ENCODE results near the gene ZNG1C.
"Not testable (repeated sequence)": the region's sequence is repeated elsewhere in the genome, so short reads cannot be mapped to it uniquely, and the experiment has no call there.

The ZNG1C gene

DNA sequence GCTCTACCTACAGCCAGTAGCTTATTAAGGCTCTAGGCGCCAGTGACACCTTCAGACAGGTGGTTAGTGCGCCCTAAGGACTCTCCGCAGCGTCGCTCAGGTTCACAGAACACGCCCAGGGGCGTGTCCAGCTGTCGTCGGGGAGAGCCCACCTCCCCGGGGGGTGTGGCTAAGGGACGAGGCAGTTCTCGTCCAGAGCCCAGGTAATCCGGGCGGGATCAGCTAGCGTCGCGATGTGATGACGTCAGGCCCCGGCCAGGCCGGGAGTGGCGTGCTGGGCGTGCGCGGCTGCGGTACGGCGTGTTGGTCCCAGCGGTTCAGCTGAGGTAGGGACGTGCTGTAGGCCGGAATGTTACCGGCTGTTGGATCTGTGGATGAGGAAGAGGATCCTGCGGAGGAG, at the start of gene ZNG1C:
ZNG1C (plus strand) TSS at position 301 of the 400 bp plus-strand sequence; CDS start at position 350, 49 bp downstream.
- DNase-seq (ENCODE audit: low spot score): not testable (repeated sequence)

DNA sequence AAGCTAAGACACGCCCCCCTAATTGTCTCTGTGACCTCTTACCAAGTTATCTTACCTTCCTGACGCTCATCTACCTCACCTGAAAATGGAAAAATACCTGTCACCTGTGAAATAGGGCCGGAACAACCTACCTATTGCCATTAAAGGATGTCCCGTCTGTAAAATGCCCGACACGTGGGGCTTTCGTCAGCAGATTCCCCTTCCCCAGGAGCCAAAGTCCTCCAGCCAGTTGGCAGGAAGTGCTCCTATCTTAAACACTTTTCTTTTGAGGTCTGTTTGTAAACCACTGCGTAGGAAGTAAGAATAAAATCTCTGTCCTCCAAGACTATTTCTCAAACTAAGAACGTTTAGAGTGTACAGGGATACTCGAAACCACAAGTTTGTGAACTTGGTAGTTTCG, 654 bp downstream of the ZNG1C start:
- not testable (repeated sequence) for DNase-seq (ENCODE audit: low spot score)

DNA sequence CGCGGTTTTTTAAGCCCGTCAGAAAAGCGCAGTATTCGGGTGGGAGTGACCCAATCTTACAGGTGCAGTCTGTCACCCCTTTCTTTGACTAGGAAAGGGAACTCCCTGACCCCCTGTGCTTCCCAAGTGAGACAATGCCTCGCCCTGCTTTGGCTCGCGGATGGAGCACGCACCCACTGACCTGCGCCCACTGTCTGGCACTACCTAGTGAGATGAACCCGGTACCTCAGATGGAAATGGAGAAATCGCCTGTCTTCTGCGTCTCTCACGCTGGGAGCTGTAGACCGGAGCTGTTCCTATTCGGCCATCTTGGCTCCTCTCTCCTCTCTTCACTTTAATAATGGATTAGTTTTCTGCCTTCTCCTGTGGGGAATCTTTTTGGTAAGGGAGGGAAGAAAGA, 39.3 kb downstream of the ZNG1C start:
- DNase-seq (ENCODE audit: low spot score): not testable (repeated sequence)

DNA sequence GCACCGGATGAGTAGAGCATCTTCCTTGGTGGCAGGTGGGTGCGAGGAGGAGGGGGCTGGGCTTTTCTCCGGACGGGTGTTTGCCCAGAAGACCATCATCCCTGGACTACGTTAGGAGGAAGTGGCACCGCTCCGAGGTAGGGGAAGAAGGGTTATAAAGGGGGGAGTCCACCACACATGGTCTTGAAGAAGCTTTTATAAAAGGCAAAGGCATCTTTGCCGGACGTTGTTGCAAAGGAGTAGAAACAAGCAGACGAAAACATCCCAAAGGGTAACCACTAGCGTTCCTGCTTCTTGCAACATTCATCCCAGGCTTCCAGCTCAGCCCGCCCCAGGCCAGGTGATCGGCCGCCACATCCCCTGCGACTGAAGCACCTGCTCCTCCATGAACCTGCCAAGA, 60.8 kb downstream of the ZNG1C start, which contains the start of gene FOXD4L3:
FOXD4L3 (plus strand) TSS at position 301 of the 400 bp plus-strand sequence; CDS start at position 386, 85 bp downstream.
- not testable (repeated sequence) for DNase-seq (ENCODE audit: low spot score)

DNA sequence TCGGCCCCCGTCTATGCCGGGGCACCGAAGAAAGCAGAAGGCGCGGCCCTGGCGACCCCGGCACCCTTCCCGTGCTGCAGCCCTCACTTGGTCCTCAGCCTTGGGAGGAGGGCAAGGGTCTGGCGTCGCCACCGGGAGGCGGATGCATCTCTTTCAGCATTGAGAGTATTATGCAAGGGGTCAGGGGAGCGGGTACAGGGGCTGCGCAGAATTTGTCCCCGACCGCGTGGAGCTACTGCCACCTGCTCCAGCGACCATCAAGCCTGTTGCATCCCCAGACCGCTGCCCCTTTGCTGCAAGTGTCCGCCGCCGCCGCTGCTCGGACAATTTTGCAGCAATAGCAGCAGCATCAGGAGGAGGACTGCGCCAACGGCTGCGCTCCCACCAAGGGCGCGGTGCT, 62.0 kb downstream of the ZNG1C start:
- DNase-seq (ENCODE audit: low spot score): not testable (repeated sequence)

DNA sequence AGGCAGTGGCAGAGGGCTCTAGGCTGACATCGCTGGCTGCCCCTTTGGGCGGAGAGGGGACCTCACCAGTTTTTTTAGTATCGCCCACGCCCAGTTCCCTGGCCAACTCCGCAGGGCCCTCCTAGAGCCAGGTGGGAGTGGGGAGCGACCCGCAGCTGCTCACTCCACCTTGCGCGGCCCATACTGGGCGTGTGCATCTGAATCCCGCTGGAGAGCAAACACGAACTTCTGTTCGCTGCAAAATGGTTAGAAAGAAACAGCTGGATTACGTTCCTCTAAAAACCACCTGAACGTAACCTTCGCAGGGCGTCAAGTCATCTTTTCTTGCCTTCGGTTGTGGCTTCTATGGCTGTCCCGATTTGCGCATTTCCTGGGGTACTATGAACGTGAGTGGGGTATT, 62.4 kb downstream of the ZNG1C start:
- DNase-seq (ENCODE audit: low spot score): not testable (repeated sequence)

DNA sequence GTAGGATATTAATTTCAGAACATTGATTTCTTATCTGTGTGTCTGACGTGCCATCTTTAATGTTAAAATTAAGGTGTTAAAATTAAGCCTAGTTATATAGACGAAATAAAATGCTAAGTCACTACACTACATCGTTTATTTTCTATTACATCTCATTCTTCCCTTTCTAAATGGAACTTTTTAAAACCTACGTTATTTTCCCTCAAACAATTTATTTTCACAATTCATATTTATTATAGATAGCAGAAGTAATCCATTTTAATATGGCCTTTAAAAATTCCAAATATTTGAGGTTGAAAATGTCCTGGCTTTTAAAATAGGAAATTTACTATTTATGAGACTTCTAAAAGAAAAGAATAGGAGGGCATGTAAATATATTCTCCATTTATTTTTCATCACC, 63.0 kb downstream of the ZNG1C start:
- not testable (repeated sequence) for DNase-seq (ENCODE audit: low spot score)

DNA sequence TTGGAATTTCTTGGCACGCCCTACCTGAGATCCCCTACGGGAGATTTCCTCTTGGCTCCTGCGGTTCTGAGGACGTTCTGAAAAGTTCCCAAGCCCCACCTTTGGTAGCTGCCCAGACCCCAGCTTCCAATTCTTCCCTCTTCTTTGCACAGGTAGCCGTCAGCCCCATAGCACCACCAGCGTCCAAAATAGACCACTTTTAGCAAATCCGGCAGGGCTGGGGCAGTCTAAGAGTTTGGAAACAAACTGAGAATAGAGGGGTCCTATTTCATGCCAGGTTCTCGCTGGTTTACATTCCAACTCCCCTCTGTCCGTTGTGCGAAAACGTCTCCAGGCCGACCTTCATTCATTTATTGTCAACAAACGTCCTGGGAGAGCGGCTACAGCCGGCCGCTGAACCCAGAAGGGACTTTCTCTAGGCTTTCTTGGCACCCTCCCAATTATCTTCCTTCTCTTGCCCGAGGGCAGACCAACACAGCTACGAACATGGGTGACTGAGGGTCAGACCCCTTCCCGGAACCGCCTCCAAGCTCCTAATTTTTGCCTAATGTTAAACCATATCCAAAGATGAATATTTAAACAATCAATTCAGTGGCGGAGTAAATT, 64.0 kb downstream of the ZNG1C start:
- DNase-seq (ENCODE audit: low spot score): not testable (repeated sequence)

DNA sequence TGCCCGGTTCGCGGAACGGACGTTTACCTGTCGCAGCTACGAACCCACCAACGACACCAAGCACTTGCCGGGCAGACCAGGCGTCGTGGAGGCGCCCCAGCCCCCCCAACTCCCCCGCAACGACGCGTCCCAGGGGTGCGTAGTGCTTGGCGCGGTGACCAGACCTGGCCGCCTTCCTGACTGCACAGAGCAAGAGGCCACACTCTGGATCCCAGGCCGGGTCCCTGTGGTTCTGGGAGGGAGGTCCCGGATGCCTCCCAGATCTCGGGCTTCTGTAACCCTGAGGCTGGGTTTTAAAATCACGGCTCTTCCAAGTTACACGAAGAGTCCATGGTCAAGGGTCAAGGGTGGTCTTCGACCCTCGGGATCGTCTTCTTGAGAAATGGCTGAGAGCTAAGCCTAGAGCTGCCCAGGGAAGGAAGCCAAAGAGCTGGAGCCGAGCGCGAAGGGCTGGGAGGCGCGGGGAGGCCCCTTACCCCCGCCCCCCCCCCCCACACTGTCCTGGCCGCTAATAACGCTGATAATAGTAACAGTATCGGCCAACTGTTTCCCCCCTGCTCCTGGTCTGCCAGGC, 64.7 kb downstream of the ZNG1C start:
- not testable (repeated sequence) for DNase-seq (ENCODE audit: low spot score)

DNA sequence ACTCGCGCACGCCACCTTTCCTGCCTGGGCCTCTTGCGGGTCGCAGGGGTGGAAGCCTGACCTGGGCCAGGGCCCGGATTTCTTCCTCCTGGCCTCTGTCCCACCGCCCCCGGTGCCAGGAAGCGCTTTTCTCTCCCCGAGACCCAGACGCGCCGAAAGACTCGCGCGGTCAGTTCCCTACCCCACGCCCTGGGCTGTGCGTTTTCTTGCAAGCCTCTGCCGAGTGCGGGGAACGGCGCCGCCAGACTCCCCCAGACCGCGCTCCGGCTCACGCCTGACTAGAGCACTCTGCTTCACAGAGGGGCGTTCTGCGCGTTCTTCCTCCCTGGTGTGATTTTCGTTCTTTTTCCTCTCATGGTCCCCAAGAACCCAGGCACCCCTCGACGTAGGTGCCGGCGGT, 65.3 kb downstream of the ZNG1C start:
- DNase-seq (ENCODE audit: low spot score): not testable (repeated sequence)

DNA sequence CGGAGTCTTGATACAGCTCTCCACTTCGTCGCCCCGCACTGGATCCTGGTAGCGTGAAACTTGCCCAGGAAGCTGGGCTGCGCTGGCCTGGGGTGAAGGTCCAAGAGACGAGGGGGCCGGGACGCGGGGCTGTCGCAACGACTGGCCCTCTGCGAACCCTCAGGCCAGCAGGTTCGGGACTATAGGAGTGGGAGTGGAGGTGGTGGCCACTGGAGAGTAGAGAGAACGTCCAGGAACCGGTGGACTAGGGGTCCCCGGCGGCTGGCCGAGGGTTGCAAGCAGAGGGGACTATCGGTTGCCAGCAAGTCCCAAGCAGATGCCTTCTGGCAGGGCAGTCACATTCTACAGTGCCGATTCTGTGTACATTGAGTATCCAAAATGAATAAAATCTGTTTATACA, 65.9 kb downstream of the ZNG1C start:
- not testable (repeated sequence) for DNase-seq (ENCODE audit: low spot score)

DNA sequence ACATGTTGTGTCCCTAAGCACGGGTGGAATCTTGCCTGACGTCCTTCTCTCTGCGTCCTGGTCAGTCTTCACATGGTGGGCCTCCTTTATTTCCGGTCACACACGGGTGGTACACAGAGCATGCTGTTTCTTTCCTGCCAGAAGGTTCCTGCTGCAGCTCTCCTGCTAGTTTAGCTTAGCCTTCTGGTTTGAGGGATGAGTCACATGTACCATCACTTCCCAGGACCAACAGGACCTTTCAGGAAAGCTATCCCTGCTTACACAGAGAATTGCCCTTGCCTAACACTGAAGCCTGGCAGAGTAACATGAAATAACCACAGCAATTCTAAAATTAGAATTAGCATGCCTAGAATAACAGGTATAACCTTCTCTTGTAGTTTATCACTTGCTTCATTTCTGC, 69.4 kb downstream of the ZNG1C start:
- not testable (repeated sequence) for DNase-seq (ENCODE audit: low spot score)

DNA sequence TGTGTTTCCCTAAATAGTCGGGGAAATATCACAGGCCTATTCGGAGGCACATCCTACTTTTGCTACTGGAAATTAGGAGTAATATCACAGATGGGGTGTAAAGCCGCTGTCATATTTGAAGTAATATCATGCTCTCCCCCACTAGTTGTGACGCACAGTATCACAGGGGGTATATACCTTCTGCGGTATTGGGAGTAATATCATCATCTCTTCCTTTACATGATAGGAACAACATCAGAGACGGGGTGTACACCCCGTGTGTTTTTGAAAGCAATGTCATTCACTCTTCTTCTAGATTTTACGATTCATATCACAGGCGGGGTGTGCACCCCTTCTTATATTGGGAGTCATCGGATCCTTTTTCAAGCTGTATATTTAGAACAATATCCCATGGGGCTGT, 76.4 kb downstream of the ZNG1C start:
- not testable (repeated sequence) for DNase-seq (ENCODE audit: low spot score)

DNA sequence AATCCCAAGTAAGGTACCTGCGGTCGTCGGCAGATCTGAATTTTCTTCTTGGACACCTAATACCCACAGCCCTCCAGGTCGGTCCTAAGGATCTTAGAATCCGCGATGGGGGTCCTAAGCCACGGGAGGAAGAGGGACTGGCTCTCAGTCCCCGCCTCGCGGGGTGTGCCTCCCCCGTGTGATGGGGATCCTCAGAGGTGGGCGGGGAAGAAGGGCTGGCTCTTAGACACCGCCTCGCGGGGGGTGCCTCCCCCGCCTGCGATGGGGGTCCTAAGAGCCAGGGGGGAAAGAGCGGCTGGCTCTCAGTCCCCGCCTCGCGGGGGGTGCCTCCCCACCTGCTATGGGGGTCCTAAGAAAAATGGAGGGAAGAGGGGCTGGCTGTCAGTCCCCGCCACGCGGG, 82.0 kb downstream of the ZNG1C start:
- DNase-seq (ENCODE audit: low spot score): not testable (repeated sequence)

DNA sequence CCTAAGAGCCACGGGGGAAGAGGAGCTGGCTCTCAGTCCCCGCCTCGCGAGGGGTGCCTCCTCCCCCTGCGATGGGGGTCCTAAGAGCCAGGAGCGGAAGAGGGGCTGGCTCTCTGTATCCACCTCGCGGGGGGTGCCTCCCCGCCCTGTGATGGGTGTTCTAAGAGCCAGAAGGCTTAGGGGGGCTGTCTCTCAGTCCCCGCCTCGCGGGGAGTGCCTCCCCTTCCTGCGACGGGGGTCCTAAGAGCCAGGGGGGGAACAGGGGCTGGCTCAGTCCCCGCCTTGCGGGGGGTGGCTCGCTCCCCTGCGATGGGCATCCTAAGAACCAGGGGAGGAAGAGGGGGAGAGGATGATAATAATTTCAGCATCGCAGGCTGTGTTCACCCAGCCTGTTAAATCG, 82.7 kb downstream of the ZNG1C start:
- DNase-seq (ENCODE audit: low spot score): not testable (repeated sequence)

DNA sequence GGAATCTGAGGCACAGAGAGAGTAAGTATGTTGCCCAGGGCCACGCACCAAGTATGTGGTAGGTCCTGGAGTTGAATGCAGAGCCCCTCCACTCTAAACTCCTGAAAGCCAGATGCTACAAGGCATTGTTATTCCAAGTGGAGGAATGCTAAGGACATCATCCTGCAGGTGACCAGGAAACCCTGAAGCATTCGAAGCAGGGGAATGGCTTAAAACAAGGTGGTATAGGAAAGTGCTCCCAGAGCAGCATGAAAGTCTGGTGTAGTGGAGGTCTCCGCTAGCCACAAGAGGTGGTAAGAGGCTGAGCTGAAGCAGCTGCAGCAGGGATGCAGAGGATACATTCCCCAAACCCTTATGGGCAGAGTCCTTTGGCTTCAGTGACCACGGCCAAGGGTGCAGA, 87.3 kb downstream of the ZNG1C start:
- DNase-seq (ENCODE audit: low spot score): not testable (repeated sequence)

DNA sequence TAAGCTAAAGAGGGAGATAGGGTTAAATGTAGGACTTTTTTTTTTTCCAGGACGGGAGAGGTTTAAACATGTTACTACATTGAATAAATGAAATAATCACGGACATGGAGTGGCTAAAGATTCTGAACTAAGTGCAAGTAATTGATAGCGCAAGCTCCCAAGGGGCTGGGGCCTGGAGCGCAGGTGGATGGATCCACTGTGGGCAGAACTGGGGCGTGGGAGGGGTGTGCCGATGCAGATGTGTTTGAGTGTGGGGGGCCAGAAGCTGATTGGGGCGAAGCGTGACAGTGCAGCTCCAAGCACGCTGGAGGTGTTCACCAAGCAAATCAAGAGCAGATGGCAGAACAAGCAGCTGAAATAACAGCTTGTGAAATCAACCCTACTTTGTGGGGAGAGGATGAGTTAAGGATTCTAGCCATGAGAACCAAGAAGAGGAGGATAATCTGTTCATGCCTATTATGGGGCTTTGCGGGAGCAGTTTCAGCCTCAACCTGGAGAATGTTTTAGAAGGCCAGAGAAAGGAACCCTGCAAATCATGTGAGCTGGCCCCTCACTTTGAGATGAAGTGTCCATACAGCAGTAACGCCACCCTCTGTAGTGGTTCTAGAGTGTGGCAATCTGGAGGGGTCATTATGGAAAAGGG, 88.9 kb downstream of the ZNG1C start:
- not testable (repeated sequence) for DNase-seq (ENCODE audit: low spot score)

DNA sequence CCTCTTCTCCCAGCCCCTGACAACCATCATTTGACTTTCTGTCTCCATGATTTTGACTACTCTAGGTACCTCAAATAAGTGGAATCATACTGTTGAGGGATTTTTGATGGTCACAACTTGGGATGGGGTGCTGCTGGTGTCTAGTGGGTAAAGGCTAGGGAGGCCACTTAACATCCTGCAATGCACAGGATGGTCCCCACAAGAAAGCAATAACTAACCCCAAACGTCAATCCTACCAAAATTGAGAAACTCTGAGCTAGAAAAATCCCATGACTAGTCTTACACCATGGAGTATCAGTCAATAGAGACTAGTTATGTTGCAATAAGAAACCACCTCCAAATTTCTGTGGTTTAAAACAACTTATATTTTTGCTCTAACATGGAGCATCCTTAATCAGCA, 90.3 kb downstream of the ZNG1C start:
- not testable (repeated sequence) for DNase-seq (ENCODE audit: low spot score)

DNA sequence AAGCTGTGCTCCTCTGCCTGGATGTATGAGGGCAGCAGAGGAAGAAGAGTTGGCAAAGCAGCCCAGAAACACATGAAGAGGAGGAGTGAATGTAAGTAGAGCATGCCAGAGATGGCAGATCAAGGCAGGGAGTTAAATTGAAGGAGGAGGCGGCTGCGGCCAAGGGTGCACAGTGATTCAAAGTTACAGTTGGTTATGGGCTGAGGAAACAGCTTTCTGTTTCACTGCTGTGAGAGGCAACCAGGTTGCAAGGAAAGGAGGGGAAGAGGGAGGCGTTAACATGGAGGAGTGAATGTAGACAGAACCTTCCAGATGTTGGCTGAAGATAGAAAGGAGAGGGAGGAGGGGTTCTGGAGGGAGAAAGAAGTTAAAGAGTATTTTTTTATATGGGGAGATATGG, 94.2 kb downstream of the ZNG1C start:
- DNase-seq (ENCODE audit: low spot score): not testable (repeated sequence)

DNA sequence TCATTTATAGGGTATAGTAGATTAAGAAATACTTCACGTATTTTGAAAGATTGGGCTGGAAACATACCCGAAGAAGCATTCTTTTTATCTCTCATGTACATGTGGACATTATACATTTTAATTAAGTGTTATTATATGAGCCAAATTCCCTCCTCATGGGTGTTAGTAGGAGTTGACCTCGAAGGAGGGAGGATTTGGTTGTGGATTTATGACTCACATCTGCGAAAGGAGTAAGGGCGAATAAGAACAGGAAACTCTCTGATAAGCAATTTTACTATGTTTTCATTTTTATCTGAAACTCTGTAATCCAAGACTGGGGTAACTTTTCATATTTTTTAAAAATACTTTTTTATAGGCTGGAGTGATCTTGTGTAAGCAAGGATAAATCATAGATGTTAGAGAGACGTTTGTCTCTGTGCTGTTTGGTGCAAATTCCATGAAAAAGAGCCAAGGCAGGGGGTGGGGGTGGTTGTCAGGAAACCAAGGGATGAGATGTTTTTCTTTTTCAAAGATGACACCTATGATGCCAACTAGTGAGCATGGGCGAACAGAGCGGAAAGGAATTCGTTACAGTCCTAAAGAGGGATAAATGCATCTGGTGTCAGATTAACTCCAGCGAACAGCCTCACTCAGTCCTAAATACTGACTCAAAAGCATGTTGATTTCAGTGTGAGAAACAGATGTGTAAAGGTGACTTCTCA, 95.0 kb downstream of the ZNG1C start:
- DNase-seq (ENCODE audit: low spot score): not testable (repeated sequence)

DNA sequence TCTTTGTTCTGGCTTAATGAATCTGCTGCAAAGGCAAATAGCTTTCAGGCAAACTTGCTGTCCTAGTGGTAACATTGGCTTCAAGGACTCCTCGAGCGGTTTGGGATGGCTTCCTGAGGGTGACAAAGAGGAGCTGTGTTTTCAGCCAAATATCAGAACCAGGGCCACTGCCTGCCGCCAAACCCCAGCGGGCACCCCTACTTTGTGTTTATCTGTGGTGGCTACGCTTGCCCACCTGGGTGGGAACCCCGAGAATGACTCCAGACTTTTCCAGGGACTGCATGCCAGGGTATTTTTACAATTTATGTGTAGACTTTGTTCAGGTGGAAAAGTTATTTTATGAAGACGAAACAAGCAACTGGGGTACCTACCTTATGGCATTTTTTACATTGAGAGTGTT, 96.2 kb downstream of the ZNG1C start:
- not testable (repeated sequence) for DNase-seq (ENCODE audit: low spot score)

DNA sequence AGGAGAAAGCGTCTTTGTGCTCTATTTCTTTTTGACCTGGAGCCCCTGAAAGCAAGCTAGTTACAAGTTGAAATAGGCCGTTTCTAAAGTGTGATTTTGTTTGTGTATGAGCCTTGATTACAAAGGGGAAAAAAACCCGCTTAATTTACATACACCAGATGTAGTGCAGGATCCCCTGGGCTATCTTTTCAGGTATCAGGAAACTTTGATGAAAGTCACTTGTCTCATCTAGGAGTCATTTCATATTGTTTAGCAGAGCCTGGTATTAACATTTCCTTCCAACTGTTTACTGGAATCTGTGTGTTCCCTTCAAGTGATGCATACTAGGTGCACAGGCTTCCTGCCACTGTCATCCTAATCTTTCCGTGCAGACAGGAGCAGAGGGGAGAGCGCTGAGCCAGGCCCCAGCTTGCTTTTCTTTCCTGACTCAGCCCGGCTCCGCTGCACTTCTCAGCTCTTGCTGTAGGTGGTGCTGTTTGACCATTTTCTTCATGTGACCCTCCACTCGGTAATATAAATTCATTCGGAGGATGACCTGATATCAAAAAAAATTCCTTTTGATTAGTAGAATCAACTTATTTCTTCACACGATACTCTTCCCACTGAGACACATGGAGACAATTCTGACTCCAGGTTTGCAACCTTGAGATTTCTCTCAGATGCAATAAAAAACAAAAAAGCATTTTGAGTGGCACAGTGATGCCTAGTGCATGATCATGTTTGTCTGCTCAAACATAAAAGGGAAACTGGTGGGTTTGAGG, 100.7 kb downstream of the ZNG1C start:
- DNase-seq (ENCODE audit: low spot score): not testable (repeated sequence)
